ENCODE results near the gene DHX57. TPM values are rescaled to one million over a fixed set of nuclear protein-coding genes. Genes with fewer than 3 reads are reported as not detected.

DHX57 gene
- 27.0 TPM for total RNA-seq (ENCODE audit: unreplicated experiment)
- long read RNA-seq = 0 reads

GRCh38 chr2:38875576-38876367 lies at the start of gene DHX57, which contains the start of gene MORN2:
Gene DHX57, minus strand, starts transcription at chr2:38875934. Its CDS starts 7,529 bp downstream, at chr2:38868405.
Gene MORN2, plus strand, starts transcription at chr2:38875976.
- Mint-ChIP-seq H3K36me3 (ENCODE audit: low read depth, unreplicated experiment) (no peaks in the 10 kb centered on the region), H3K4me3 (ENCODE audit: unreplicated experiment) (peak within 1 kb of the TSS; percentile 99), H3K27ac (ENCODE audit: unreplicated experiment) (peak within 1 kb of the TSS; percentile 90), H3K9me3 (ENCODE audit: unreplicated experiment) (no peaks in the 10 kb centered on the region), H3K27me3 (ENCODE audit: unreplicated experiment) (peaks cover 4% of the 10 kb centered on the region), H3K4me1 (ENCODE audit: unreplicated experiment) (peaks cover 14% of the 10 kb centered on the region)
- peak; percentile 77 for DNase-seq (ENCODE audit: low spot score)
- TF ChIP-seq CTCF (IDR thresholded peaks at IDR 0.05; ENCODE audit: unreplicated experiment) = no peak

- Mint-ChIP-seq H3K4me3 (ENCODE audit: unreplicated experiment) (no peak overlapping the region), H3K9me3 (ENCODE audit: unreplicated experiment) (no peaks in the 10 kb centered on the region), H3K4me1 (ENCODE audit: unreplicated experiment) (no peaks in the 10 kb centered on the region), H3K36me3 (ENCODE audit: low read depth, unreplicated experiment) (no peaks in the 10 kb centered on the region), H3K27me3 (ENCODE audit: unreplicated experiment) (peaks cover 1% of the 10 kb centered on the region), H3K27ac (ENCODE audit: unreplicated experiment) (no peak overlapping the region)
- TF ChIP-seq CTCF (IDR thresholded peaks at IDR 0.05; ENCODE audit: unreplicated experiment) = no peak
- DNase-seq (ENCODE audit: low spot score) = no peak
Measured at GRCh38 chr2:38922902-38923301, 47.2 kb upstream of the DHX57 start.

- H3K27ac Mint-ChIP-seq (ENCODE audit: unreplicated experiment) = no peak overlapping the region
- H3K4me1 Mint-ChIP-seq (ENCODE audit: unreplicated experiment) = no peaks in the 10 kb centered on the region
- no peaks in the 10 kb centered on the region for H3K36me3 Mint-ChIP-seq (ENCODE audit: low read depth, unreplicated experiment)
- no peaks in the 10 kb centered on the region for H3K9me3 Mint-ChIP-seq (ENCODE audit: unreplicated experiment)
- no peak overlapping the region for H3K4me3 Mint-ChIP-seq (ENCODE audit: unreplicated experiment)
- H3K27me3 Mint-ChIP-seq (ENCODE audit: unreplicated experiment) = peaks cover 1% of the 10 kb centered on the region
- no peak for TF ChIP-seq CTCF (IDR thresholded peaks at IDR 0.05; ENCODE audit: unreplicated experiment)
- DNase-seq (ENCODE audit: low spot score) = no peak
Measured at GRCh38 chr2:38922389-38922788, 46.7 kb upstream of the DHX57 start.

- TF ChIP-seq CTCF (IDR thresholded peaks at IDR 0.05; ENCODE audit: unreplicated experiment) = no peak
- DNase-seq (ENCODE audit: low spot score) = no peak
- Mint-ChIP-seq H3K36me3 (ENCODE audit: low read depth, unreplicated experiment) (no peaks in the 10 kb centered on the region), H3K27me3 (ENCODE audit: unreplicated experiment) (peaks cover 2% of the 10 kb centered on the region), H3K4me1 (ENCODE audit: unreplicated experiment) (no peaks in the 10 kb centered on the region), H3K9me3 (ENCODE audit: unreplicated experiment) (no peaks in the 10 kb centered on the region), H3K4me3 (ENCODE audit: unreplicated experiment) (no peak overlapping the region), H3K27ac (ENCODE audit: unreplicated experiment) (no peak overlapping the region)
Measured at GRCh38 chr2:38912619-38913018, 36.9 kb upstream of the DHX57 start.

GRCh38 chr2:38911191-38911590 lies 35.5 kb upstream of the DHX57 start:
- TF ChIP-seq CTCF (IDR thresholded peaks at IDR 0.05; ENCODE audit: unreplicated experiment) = no peak
- H3K9me3 Mint-ChIP-seq (ENCODE audit: unreplicated experiment) = no peaks in the 10 kb centered on the region
- DNase-seq (ENCODE audit: low spot score) = no peak
- H3K4me3 Mint-ChIP-seq (ENCODE audit: unreplicated experiment) = no peak overlapping the region
- H3K4me1 Mint-ChIP-seq (ENCODE audit: unreplicated experiment) = no peaks in the 10 kb centered on the region
- no peaks in the 10 kb centered on the region for H3K36me3 Mint-ChIP-seq (ENCODE audit: low read depth, unreplicated experiment)
- peaks cover 2% of the 10 kb centered on the region for H3K27me3 Mint-ChIP-seq (ENCODE audit: unreplicated experiment)
- H3K27ac Mint-ChIP-seq (ENCODE audit: unreplicated experiment) = no peak overlapping the region

Measured in endothelial cell (in vitro differentiated cells).